DOHH2 (cell line): ENCODE data around the gene WDR18.

Experiments used
- H3F3A ChIP-seq: fragments of 200-600 bp; sonication (generic), shearing (Covaris generic); 2 replicates; pipeline ENCODE4 v1.6.0; 2016; ENCODE audit warnings: antibody characterized with exemption, mild to moderate bottlenecking; ENCODE audit not compliant: control insufficient read depth, insufficient read depth
- H3K27ac ChIP-seq: fragments of 200-600 bp; sonication (generic); 2 replicates; pipeline ENCODE4 v1.5.1; 2014; ENCODE audit warnings: low read depth, mild to moderate bottlenecking, low read length, moderate library complexity
- H3K27me3 ChIP-seq: fragments of 200-600 bp; sonication (generic); 2 replicates; pipeline ENCODE4 v1.6.1; 2014; ENCODE audit warnings: mild to moderate bottlenecking, low read length, mixed read lengths; ENCODE audit not compliant: control insufficient read depth
- H3K36me3 ChIP-seq: fragments of 200-600 bp; sonication (generic); 2 replicates; pipeline ENCODE4 v1.6.1; 2014; ENCODE audit warnings: mild to moderate bottlenecking, low read length, moderate library complexity, mixed read lengths; ENCODE audit not compliant: control insufficient read depth
- H3K4me1 ChIP-seq: fragments of 200-600 bp; sonication (generic); 2 replicates; pipeline ENCODE4 v1.6.1; 2014; ENCODE audit warnings: mild to moderate bottlenecking, low read length, mixed read lengths; ENCODE audit not compliant: control insufficient read depth
- H3K4me2 ChIP-seq: fragments of 200-600 bp; sonication (generic); 2 replicates; pipeline ENCODE4 v1.6.0; 2014; ENCODE audit warnings: mild to moderate bottlenecking, low read length, moderate library complexity
- H3K4me3 ChIP-seq: fragments of 200-600 bp; sonication (generic); 2 replicates; pipeline ENCODE4 v1.5.1; 2014; ENCODE audit warnings: mild to moderate bottlenecking, low read length, mixed read lengths
- H3K79me2 ChIP-seq: fragments of 200-600 bp; sonication (generic); 2 replicates; pipeline ENCODE4 v1.6.1; 2014; ENCODE audit warnings: mild to moderate bottlenecking, low read length, mixed read lengths; ENCODE audit not compliant: control insufficient read depth
- H3K9me2 ChIP-seq: fragments of 200-600 bp; sonication (generic); replicated peaks from 2 replicates; pipeline ENCODE4 v1.6.1; 2014; ENCODE audit warnings: mild to moderate bottlenecking, low read length, mixed read lengths; ENCODE audit not compliant: control insufficient read depth
- H3K9me3 ChIP-seq: fragments of 200-600 bp; sonication (generic); 2 replicates; pipeline ENCODE4 v1.6.1; 2014; ENCODE audit warnings: antibody characterized with exemption, low read length, mixed read lengths; ENCODE audit not compliant: control insufficient read depth, insufficient read depth
- H4K20me1 ChIP-seq: fragments of 200-600 bp; sonication (generic); 2 replicates; pipeline ENCODE4 v1.6.0; 2014; ENCODE audit warnings: low read depth, mild to moderate bottlenecking, antibody characterized with exemption, low read length, moderate library complexity; ENCODE audit not compliant: control insufficient read depth, insufficient read depth
- CTCF ChIP-seq: fragments of 200-600 bp; sonication (generic); IDR thresholded peaks from one replicate; pipeline ENCODE4 v1.5.1; 2014; ENCODE audit warnings: antibody characterized with exemption, mild to moderate bottlenecking, low read depth, low read length; ENCODE audit not compliant: poor library complexity, severe bottlenecking
- EZH2phosphoT487 ChIP-seq: fragments of 200-600 bp; sonication (generic); IDR thresholded peaks from 2 replicates; pipeline ENCODE4 v1.6.1; 2017; ENCODE audit warnings: borderline replicate concordance, mild to moderate bottlenecking, antibody characterized with exemption, low read length, moderate library complexity, mixed read lengths

Gene WDR18

GRCh38 chr19:1009041-1009980, 25.2 kb downstream of the WDR18 start:
- Histone ChIP-seq H3K79me2 (peaks cover 15% of the 10 kb centered on the region), H3K27me3 (no peaks in the 10 kb centered on the region), H3K9me3 (no peaks in the 10 kb centered on the region), H3K4me3 (no peak overlapping the region), H3K27ac (no peak overlapping the region), H3K4me1 (no peaks in the 10 kb centered on the region), H3K9me2 (no peaks in the 10 kb centered on the region), H3F3A (no peaks in the 10 kb centered on the region), H3K36me3 (peaks cover 62% of the 10 kb centered on the region), H3K4me2 (no peak overlapping the region), H4K20me1 (peaks cover 4% of the 10 kb centered on the region; the same call in 1 of the 2 replicates)
- TF ChIP-seq CTCF (no peak), EZH2phosphoT487 (no peak)

GRCh38 chr19:1009981-1010538, 25.9 kb downstream of the WDR18 start:
- H3K36me3 ChIP-seq: peaks cover 70% of the 10 kb centered on the region
- H4K20me1 ChIP-seq: peaks cover 4% of the 10 kb centered on the region; the same call in 1 of the 2 replicates
- H3K79me2 ChIP-seq: peaks cover 23% of the 10 kb centered on the region
- no peaks in the 10 kb centered on the region for H3K9me2 ChIP-seq
- no peaks in the 10 kb centered on the region for H3K27me3 ChIP-seq
- H3K4me2 ChIP-seq: no peak overlapping the region
- H3K27ac ChIP-seq: no peak overlapping the region
- H3F3A ChIP-seq: no peaks in the 10 kb centered on the region
- H3K4me1 ChIP-seq: no peaks in the 10 kb centered on the region
- no peak overlapping the region for H3K4me3 ChIP-seq
- no peaks in the 10 kb centered on the region for H3K9me3 ChIP-seq
- TF ChIP-seq EZH2phosphoT487: no peak
- TF ChIP-seq CTCF: no peak

- Histone ChIP-seq H3K36me3 (peaks cover 77% of the 10 kb centered on the region), H3K4me1 (no peaks in the 10 kb centered on the region), H3K9me3 (no peaks in the 10 kb centered on the region), H3K27me3 (no peaks in the 10 kb centered on the region), H3F3A (no peaks in the 10 kb centered on the region), H3K79me2 (peaks cover 31% of the 10 kb centered on the region), H3K9me2 (no peaks in the 10 kb centered on the region), H3K4me2 (no peak overlapping the region), H4K20me1 (peaks cover 8% of the 10 kb centered on the region; the same call in 1 of the 2 replicates), H3K27ac (no peak overlapping the region), H3K4me3 (no peak overlapping the region)
- TF ChIP-seq CTCF (no peak), EZH2phosphoT487 (no peak)
Measured at GRCh38 chr19:1010586-1011510, 26.7 kb downstream of the WDR18 start.
